K562 (cell line): Measurements from ENCODE around the gene CCNL2. TPM values are rescaled to one million over a fixed set of nuclear protein-coding genes. Genes with fewer than 3 reads are reported as not detected.
A peak's percentile ranks its signal among the peaks of the same experiment; 100 is the strongest.

ENCODE experiments used
- ARNT ChIP-seq, 2 experiments: fragments of 450-650 bp; IDR thresholded peaks; 2 replicates each; pipeline ENCODE4 v1.6.1; 2016; ENCODE audit warnings: mild to moderate bottlenecking in 1 of 2
- CHD4 ChIP-seq: fragments of 200-600 bp; sonication (generic); IDR thresholded peaks from 3 replicates; pipeline ENCODE4 v1.6.1; 2012; ENCODE audit warnings: low read depth, mild to moderate bottlenecking, mixed read lengths, low read length, inconsistent platforms; ENCODE audit not compliant: insufficient read depth, insufficient replicate concordance, poor library complexity, severe bottlenecking
- CREM ChIP-seq: IDR thresholded peaks from 2 replicates; pipeline ENCODE4 v1.6.1; 2014; ENCODE audit warnings: antibody characterized with exemption, low read depth
- ETV5 ChIP-seq: sonication (generic); formaldehyde crosslinking; IDR thresholded peaks from 2 replicates; pipeline ENCODE4 v1.4.0; 2020; ENCODE audit warnings: low read depth, mild to moderate bottlenecking, missing genetic modification reagents
- GTF2E2 ChIP-seq: fragments of 200-800 bp; sonication (Bioruptor generic); IDR thresholded peaks from 2 replicates; pipeline ENCODE4 v1.6.1; 2016; ENCODE audit warnings: missing genetic modification characterization, missing compliant biosample characterization
- IRF2 ChIP-seq: sonication (generic); formaldehyde crosslinking; IDR thresholded peaks from 2 replicates; pipeline ENCODE4 v1.8.1; 2022; ENCODE audit warnings: mild to moderate bottlenecking, missing genetic modification reagents
- IRF9 ChIP-seq: fragments of 450-650 bp; IDR thresholded peaks from 2 replicates; pipeline ENCODE4 v1.6.1; 2016; ENCODE audit warnings: missing biosample characterization, missing genetic modification characterization
- JUNB ChIP-seq: fragments of 450-650 bp; formaldehyde crosslinking; conservative IDR thresholded peaks from 2 replicates; pipeline ENCODE4 v1.4.0; 2020; ENCODE audit warnings: mild to moderate bottlenecking
- KLF13 ChIP-seq: fragments of 450-650 bp; IDR thresholded peaks from 2 replicates; pipeline ENCODE4 v1.6.1; 2016; ENCODE audit warnings: missing genetic modification characterization, low read depth, mild to moderate bottlenecking, missing compliant biosample characterization, moderate library complexity, borderline replicate concordance
- MEIS2 ChIP-seq: fragments of 450-650 bp; IDR thresholded peaks from 2 replicates; pipeline ENCODE4 v1.6.1; 2014; ENCODE audit warnings: mild to moderate bottlenecking; ENCODE audit not compliant: partially characterized antibody
- POLR2G ChIP-seq: fragments of 200-400 bp; formaldehyde crosslinking; IDR thresholded peaks from 2 replicates; pipeline ENCODE4 v1.6.1; 2017; ENCODE audit warnings: low read depth, mild to moderate bottlenecking, antibody characterized with exemption, low read length, moderate library complexity
- PRPF4 ChIP-seq: fragments of 200-400 bp; formaldehyde crosslinking; IDR thresholded peaks from one replicate; pipeline ENCODE4 v1.6.1; 2017; ENCODE audit warnings: low read length, low read depth, mild to moderate bottlenecking; ENCODE audit not compliant: insufficient read depth, poor library complexity, severe bottlenecking
- RBFOX2 ChIP-seq: fragments of 200-400 bp; formaldehyde crosslinking; IDR thresholded peaks from 2 replicates; pipeline ENCODE4 v1.6.1; 2017; ENCODE audit warnings: low read depth, mild to moderate bottlenecking, low read length, moderate library complexity
- RBM25 ChIP-seq: fragments of 200-400 bp; formaldehyde crosslinking; IDR thresholded peaks from 2 replicates; pipeline ENCODE4 v1.6.1; 2018; ENCODE audit warnings: low read length, low read depth, moderate library complexity; ENCODE audit not compliant: severe bottlenecking
- SAFB2 ChIP-seq: fragments of 200-400 bp; formaldehyde crosslinking; IDR thresholded peaks from 2 replicates; pipeline ENCODE4 v1.6.1; 2018; ENCODE audit warnings: borderline replicate concordance, low read length, low read depth, moderate library complexity; ENCODE audit not compliant: severe bottlenecking
- SFPQ ChIP-seq: fragments of 200-400 bp; formaldehyde crosslinking; IDR thresholded peaks from 2 replicates; pipeline ENCODE4 v1.6.1; 2017; ENCODE audit warnings: mild to moderate bottlenecking, low read depth, low read length, moderate library complexity
- SNRNP70 ChIP-seq: fragments of 200-400 bp; formaldehyde crosslinking; optimal IDR thresholded peaks from 2 replicates; pipeline ENCODE3; 2017; ENCODE audit warnings: low read depth, low read length
- TOE1 ChIP-seq, 2 experiments: fragments of 450-650 bp in 1 of 2; sonication (generic) in 1 of 2; formaldehyde crosslinking in 1 of 2; IDR thresholded peaks; 2 replicates each; pipeline versions ENCODE4 v1.7.1 to v1.8.0; 2016 to 2022; ENCODE audit warnings: borderline replicate concordance in 2 of 2, mild to moderate bottlenecking in 2 of 2, antibody characterized with exemption in 1 of 2, inconsistent platforms in 1 of 2, low read depth in 1 of 2, missing genetic modification reagents in 1 of 2, moderate library complexity in 1 of 2
- ZFP30 ChIP-seq: fragments of 250-450 bp; sonication (Bioruptor Pico); IDR thresholded peaks from 2 replicates; pipeline ENCODE4 v1.8.0; 2022; ENCODE audit warnings: moderate library complexity, mild to moderate bottlenecking, inconsistent platforms, borderline replicate concordance
- ZNF140 ChIP-seq: fragments of 250-450 bp; sonication (Bioruptor Pico); IDR thresholded peaks from 2 replicates; pipeline ENCODE4 v1.8.0; 2021; ENCODE audit warnings: moderate library complexity, mild to moderate bottlenecking, inconsistent platforms
- ZNF384 ChIP-seq: IDR thresholded peaks from 2 replicates; pipeline ENCODE4 v1.6.1; 2012; ENCODE audit warnings: low read depth, low read length, improper control_type of control experiment
- ZNF696 ChIP-seq: fragments of 250-450 bp; sonication (Bioruptor Pico); conservative IDR thresholded peaks from 2 replicates; pipeline ENCODE4 v1.4.0; 2020; ENCODE audit warnings: mild to moderate bottlenecking, moderate library complexity
- polyA plus RNA-seq, 8 experiments: library from polyadenylated mRNA; depleted of rRNA in 4 of 8; stranded (reverse) in 5 of 8; unstranded in 3 of 8; fragments of >200 nt; fragmentation: Nextera tagmentation in 2 of 8; fragmentation: Illumina TruSeq in 1 of 8; extraction: Ambion mirVana in 2 of 8; extraction: Trizol in 1 of 8; gene quantifications; 2 replicates each; pipeline versions ENCODE4 v1.2.1 to v1.2.3, GENCODE V29; 2011 to 2014; ENCODE audit warnings: inconsistent platforms in 1 of 8, missing spikeins in 1 of 8
- total RNA-seq, 7 experiments: library from RNA; depleted of rRNA in 6 of 7; stranded (reverse); fragments of >200 nt in 6 of 7; fragmentation: Illumina TruSeq in 2 of 7; extraction: Trizol in 2 of 7; gene quantifications; 2 replicates each; pipeline versions ENCODE4 v1.2.1 to v1.2.3, GENCODE V29; 2011 to 2021; ENCODE audit warnings: low replicate concordance in 1 of 7

The CCNL2 gene
- total and polyA plus RNA-seq, 9 of the 15 experiments (the other 6 are each of a cell fraction or from before 2014, with no cell fraction given): 2.8 to 287 (median 94.5) TPM

- TF ChIP-seq SFPQ (no peak), ARNT (IDR thresholded peaks at IDR 0.05) (peak in 1 of 2 experiments; percentile 31; a peak in 2 of 4 replicates), RBFOX2 (peak; percentile 88), JUNB (CRISPR knock-in tag) (no peak), ZFP30 (CRISPR knock-in tag) (no peak), SAFB2 (no peak), MEIS2 (no peak), GTF2E2 (tag) (peak; percentile 87), SNRNP70 (peak; percentile 37), KLF13 (tag) (0 out of 2 replicates have a peak, but pooled peaks have one; percentile 58), POLR2G (no peak), TOE1 (IDR thresholded peaks at IDR 0.05; ENCODE audit: borderline replicate concordance) (no peak), TOE1 (CRISPR knock-in tag; IDR thresholded peaks at IDR 0.05; ENCODE audit: borderline replicate concordance, low read depth) (no peak), ZNF384 (peak; percentile 27; the same call in 1 of the 2 replicates), ETV5 (no peak), CREM (0 out of 2 replicates have a peak, but pooled peaks have one; percentile 8), IRF9 (tag) (no peak), RBM25 (peak; percentile 81), ZNF140 (CRISPR knock-in tag) (no peak), ZNF696 (CRISPR knock-in tag) (no peak), IRF2 (no peak), CHD4 (no peak), PRPF4 (no peak)
Observed at GRCh38 chr1:1407636-1408318, 8.6 kb upstream of the CCNL2 start (continued).
